Measurements from ENCODE around the gene NLGN4Y.
"Not testable (repeated sequence)": the region's sequence is repeated elsewhere in the genome, so short reads cannot be mapped to it uniquely, and the experiment has no call there.

NLGN4Y gene

GRCh38 chrY:14825728-14826127, 301.4 kb downstream of the NLGN4Y start:
- no peak overlapping the region for H3K4me3 ChIP-seq
- no peak overlapping the region for H3K27ac ChIP-seq

DNA sequence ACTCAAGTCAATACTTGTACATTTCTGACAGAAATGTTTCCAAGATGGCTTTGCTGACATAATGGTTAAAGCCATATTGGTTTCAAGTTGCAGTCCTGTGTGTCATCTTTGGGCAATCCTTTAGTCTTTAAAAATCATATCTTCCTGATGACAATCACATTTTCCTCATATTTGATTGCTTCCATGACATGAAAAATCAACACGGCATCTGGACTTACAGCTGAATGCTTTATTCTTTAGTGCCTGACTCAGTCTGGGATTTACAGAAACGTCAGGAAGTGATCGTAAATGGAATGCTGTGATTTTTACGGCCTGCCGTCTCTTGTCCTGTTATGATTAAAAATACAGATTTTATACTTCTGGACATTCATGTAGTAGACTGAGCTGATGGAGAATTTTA, 304.2 kb downstream of the NLGN4Y start:
- Histone ChIP-seq H3K27ac (no peak overlapping the region), H3K4me3 (no peak overlapping the region)

GRCh38 chrY:14829366-14829885, 305.1 kb downstream of the NLGN4Y start:
- Histone ChIP-seq H3K27ac (no peak overlapping the region), H3K4me3 (no peak overlapping the region)

DNA sequence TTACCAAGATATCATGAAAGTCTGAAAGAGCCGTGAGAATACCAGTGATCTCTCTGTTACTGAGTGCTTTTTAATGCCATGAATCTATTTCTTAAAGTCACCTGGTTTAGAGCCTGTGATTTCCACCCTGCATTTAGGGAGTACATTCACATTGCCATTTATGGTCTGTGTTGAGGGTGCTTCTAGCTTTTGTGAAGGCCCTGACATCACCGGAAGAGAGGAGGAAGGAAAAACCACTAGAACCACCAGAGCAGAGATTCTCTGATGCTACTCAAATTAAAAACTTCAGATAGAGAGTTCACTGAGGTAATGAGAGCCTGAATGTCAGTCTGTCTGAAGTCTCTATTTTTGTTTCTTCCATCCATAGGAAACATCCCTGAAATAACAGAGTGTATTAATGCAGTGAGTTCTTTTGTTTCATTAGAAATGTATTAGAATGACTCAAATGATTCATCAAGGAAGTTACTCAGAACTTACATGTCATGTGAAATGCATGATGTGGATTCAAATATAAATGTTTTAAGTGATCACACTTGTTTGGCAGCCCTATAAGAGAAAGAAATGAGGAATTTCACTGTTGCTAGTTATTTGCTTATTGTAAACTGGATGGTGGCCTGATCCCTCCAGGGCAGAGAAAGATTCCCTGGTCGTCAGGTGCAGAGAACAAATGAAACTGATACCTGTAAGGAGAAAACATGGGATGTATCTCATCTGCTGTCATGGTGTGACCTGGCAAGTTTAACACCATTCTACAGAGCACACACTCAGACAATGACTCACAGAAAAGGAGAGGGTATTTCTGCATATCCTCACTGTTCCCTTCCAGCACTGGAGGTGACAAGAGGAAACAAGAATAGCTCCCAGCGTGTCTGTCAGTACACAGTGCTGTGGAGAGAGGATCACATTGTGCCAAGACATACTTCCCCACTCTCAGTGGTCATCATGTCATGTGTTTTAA, 310.1 kb downstream of the NLGN4Y start:
- H3K27ac ChIP-seq = peak overlapping the region in 2 of 21 experiments; percentile 50

DNA sequence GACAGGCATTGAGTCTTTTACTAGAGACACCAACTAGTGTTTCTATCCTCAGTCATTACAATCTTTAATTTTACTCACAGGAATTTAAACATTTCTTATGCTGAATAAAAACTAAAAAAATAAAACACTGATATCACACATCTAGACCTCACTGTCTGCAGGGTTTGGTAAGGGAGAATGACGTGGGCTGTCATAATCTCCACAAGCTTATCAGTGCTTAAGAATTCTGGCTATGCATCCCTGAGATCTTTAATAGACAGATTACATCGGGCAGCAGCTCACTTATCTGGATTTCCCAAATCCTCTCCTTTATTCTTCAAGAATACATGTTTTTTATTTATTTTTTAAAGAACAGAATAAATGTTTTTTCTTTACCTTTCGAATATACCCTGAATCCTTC, 313.1 kb downstream of the NLGN4Y start:
- H3K27ac ChIP-seq = no peak overlapping the region
- H3K4me3 ChIP-seq = no peak overlapping the region

More for the DNA sequence above, 310.1 kb downstream of the NLGN4Y start:
- H3K4me3 ChIP-seq = no peak overlapping the region

- Histone ChIP-seq H3K27ac (no peak overlapping the region), H3K4me3 (no peak overlapping the region)
Observed at GRCh38 chrY:14850734-14851133, 326.4 kb downstream of the NLGN4Y start.

GRCh38 chrY:14860448-14860847, 336.1 kb downstream of the NLGN4Y start:
- Histone ChIP-seq H3K27ac (no peak overlapping the region), H3K4me3 (no peak overlapping the region)

GRCh38 chrY:14861033-14861432, 336.7 kb downstream of the NLGN4Y start:
- not testable (repeated sequence) for H3K27ac ChIP-seq, H3K4me3 ChIP-seq

DNA sequence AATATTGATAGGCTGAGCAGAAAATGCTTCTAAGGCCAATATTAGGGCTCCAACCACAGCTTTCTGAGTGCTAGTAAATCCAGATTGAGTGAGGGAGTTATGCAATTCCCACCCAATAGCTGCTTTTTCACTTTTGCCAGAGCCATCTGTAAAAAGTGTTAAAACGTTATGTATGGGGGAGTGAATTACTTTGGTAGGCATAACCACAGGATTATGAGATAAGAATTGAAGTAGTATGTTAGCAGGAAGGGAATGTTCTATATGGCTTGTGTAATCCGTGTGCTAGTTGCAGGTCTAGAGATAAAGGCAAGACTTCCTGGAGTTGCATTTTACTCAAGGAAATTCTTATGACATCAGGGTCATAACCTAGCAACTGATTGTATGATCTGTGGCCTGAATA, 347.6 kb downstream of the NLGN4Y start:
- no peak overlapping the region for H3K27ac ChIP-seq
- H3K4me3 ChIP-seq = no peak overlapping the region

Data from skin epidermis (tissue), 12 donors.